Pancreas (tissue), 10 donors: ENCODE results near the gene LMNTD2. TPM values are rescaled to one million over a fixed set of nuclear protein-coding genes. Genes with fewer than 3 reads are reported as not detected.

Experiments used
- ATAC-seq, 4 donors: fragments of 200-7000 bp; cut with Tn5 transposase; one replicate each; pipeline versions ENCODE4 v1.8.0 to v1.9.1; 2020; ENCODE audit warnings: mild to moderate bottlenecking in 4 of 4, moderate library complexity in 4 of 4
- DNase-seq, 6 donors: peaks; one replicate each; pipeline ENCODE4 v3.0.0-alpha.2; 2020
- FAIRE-seq: peaks from 2 replicates; lab custom pipeline; 2012; peaks lifted over from hg19 to GRCh38; lab: Jason Lieb, UNC
- H3K27ac ChIP-seq, 4 donors: fragments of 200-600 bp; sonication (generic); 1 replicate in 3 of 4; 2 replicates in 1 of 4; pipeline versions ENCODE4 v1.5.0 to v1.8.0; 2020
- H3K27me3 ChIP-seq, 4 donors: fragments of 200-600 bp; one replicate each; pipeline ENCODE4 v1.8.0; 2021
- H3K36me3 ChIP-seq, 3 donors: fragments of 200-600 bp; sonication (generic) in 1 of 3; one replicate each; pipeline versions ENCODE4 v1.5.0 to v1.8.0; 2020 to 2021
- H3K4me1 ChIP-seq, 3 donors: fragments of 200-600 bp; one replicate each; pipeline ENCODE4 v1.8.0; 2021
- H3K4me3 ChIP-seq, 4 donors: fragments of 200-600 bp; sonication (generic) in 2 of 4; one replicate each; pipeline versions ENCODE4 v1.5.0 to v1.8.0; 2020 to 2021
- H3K9me3 ChIP-seq, 4 donors: fragments of 200-600 bp; one replicate each; pipeline ENCODE4 v1.8.0; 2021
- WGBS, 2 donors: extraction: QIAGEN DNeasy Blood & Tissue Kit; methylation state at CpG; one replicate each; pipeline ENCODE4 v1.1.7; 2013; 5-methylcytosine and 5-hydroxymethylcytosine counted together
- intact Hi-C, 3 donors: fragments of 100-400 bp; cut with DNase I; formaldehyde crosslinking; loops; one replicate each; pipeline versions ENCODE4 v1.11.1 to v1.14.2; 2022
- polyA plus RNA-seq, 2 donors: library from polyadenylated mRNA; stranded (reverse); fragments of 200-250 nt; gene quantifications; one replicate each; pipeline ENCODE4 v1.2.3, GENCODE V29; 2013
- total RNA-seq, 6 donors: library from RNA; stranded (reverse); fragmentation: NEBNext Ultra II Directional in 4 of 6; extraction: Animal tissue kit (Norgen Biotek cat#: 25700) in 4 of 6; gene quantifications; one replicate each; pipeline versions ENCODE4 v1.2.1 to v1.2.4, GENCODE V29; 2021 to 2023
- TF ChIP-seq, protein P1 (sequence below), 4 donors: fragments of 200-600 bp; sonication (generic) in 3 of 4; IDR thresholded peaks; one replicate each; pipeline versions ENCODE4 v1.5.0 to v1.8.0; 2021; ENCODE audit warnings: antibody characterized with exemption in 4 of 4
- donor health status: healthy with polysubstance abuse.
- donor health status: DM: no; HTN: no; CAD: no; lungs with moderate emphysema.
- donor health status: DM: no; HTN: no; CAD: no.
- donor health status: control.
- donor health status: control.
- donor health status: Bipolar disorder and iron deficiency.
- donor health status: DM: yes; HTN: yes; CAD: no.
- donor health status: DM: no; HTN: no; CAD: no.
- donor health status: DM: no; HTN: no; CAD: no.
- donor health status: DM: yes; HTN: yes; CAD: no.

LMNTD2 gene
- total and polyA plus RNA-seq, 8 donors: 2.7 to 24.2 (median 5.9) TPM

DNA sequence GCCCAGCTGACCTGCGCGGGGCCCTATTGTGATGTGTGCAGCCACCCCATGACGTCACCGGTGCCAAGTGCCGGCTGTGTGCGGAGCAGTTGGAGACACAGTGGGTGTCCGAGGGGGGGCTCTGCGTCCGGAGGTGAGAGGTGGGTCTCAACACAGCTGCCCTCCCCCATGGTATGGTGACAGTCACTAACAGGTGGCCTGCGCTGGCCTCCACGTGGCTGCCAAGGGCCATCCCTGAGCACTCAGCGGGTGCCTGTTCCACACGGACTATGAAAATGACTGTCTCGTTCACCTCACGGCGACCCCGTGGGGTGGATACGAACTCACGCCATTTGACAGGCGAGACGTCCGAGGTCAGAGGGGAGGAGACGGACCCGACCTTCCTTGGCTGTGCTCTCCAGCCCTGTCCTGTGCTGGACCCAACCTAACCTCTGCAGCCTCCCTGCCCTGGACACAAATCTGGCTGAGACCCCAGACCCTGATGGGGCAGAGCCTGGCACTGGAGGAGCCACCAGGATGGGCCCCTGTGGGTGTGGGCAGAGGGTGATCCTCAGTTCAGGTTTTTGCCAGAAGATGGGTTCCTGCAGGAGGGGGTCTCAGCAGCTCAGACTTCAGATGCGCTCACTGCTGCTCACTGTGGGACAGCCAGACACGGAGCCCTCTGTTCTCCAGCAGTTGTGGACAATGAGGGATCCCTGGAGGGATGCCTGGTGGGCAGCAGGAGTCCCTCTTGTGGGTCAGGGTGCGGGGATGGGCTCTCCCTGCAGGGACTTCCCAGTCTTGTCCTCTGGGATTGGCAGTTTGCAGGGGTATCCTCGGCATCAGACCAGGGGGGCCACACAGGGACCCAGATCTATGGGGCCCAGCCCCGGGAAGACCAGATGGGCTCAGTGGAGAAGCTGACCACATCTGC, 31.5 kb downstream of the LMNTD2 start:
- ATAC-seq: no peak
- no peaks in the 10 kb centered on the region for H3K9me3 ChIP-seq

DNA sequence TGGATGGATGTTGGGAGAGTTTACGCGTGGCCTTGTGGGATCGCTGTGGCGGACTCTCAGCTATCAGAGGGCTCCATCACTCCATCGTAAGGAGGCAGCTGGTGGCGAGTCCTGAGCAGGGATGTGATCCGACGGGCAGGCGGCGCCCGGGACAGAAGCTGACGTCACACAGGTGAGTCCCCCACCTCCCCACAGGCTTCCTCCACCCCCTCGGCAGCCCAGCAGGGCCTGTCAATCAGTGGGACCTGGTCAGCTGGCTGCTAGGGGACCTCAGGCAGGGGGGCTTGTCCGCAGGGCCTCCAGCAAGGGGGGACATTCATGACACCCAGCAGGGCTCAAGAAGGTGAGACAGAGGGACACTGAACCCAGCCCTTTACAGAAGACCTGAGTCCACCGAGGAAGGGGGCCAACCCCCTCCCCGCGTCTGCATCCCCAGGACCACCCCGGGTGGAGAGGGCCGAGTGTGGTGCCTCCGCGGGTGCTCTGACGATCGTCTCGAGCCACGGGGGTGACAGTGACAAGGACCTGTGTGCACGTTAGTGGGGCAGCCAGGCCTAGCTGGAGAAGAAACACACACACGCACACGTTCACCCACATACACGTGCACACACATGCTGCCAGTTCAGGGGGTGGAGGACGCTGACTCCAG, 32.2 kb downstream of the LMNTD2 start:
- intact Hi-C loops: no loop called here
- H3K4me1 ChIP-seq: no peaks in the 10 kb centered on the region
- FAIRE-seq (no peak), DNase-seq (peak in 2 of 6 donors; percentile 25 to 64), ATAC-seq (no peak)
- no peak overlapping the region for H3K27ac ChIP-seq
- no peak overlapping the region for H3K4me3 ChIP-seq
- no peaks in the 10 kb centered on the region for H3K27me3 ChIP-seq
- H3K9me3 ChIP-seq: no peaks in the 10 kb centered on the region
- 73 to 84% methylated on average over 30 of the region's 30 CpGs for WGBS, 2 donors
- TF ChIP-seq, protein P1, sequence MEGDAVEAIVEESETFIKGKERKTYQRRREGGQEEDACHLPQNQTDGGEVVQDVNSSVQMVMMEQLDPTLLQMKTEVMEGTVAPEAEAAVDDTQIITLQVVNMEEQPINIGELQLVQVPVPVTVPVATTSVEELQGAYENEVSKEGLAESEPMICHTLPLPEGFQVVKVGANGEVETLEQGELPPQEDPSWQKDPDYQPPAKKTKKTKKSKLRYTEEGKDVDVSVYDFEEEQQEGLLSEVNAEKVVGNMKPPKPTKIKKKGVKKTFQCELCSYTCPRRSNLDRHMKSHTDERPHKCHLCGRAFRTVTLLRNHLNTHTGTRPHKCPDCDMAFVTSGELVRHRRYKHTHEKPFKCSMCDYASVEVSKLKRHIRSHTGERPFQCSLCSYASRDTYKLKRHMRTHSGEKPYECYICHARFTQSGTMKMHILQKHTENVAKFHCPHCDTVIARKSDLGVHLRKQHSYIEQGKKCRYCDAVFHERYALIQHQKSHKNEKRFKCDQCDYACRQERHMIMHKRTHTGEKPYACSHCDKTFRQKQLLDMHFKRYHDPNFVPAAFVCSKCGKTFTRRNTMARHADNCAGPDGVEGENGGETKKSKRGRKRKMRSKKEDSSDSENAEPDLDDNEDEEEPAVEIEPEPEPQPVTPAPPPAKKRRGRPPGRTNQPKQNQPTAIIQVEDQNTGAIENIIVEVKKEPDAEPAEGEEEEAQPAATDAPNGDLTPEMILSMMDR (IDR thresholded peaks at IDR 0.05): no peak
- H3K36me3 ChIP-seq: peaks cover 0 to 12% (median 8%) of the 10 kb centered on the region in 3 donors

More for the DNA sequence above, 31.5 kb downstream of the LMNTD2 start:
- FAIRE-seq (no peak), DNase-seq (peak in 3 of 6 donors; percentile 27 to 73 (median 54))
- no peak overlapping the region for H3K27ac ChIP-seq
- H3K4me1 ChIP-seq: peaks cover 0 to 2% (median 0%) of the 10 kb centered on the region in 3 donors
- intact Hi-C loops: no loop called here
- TF ChIP-seq, protein P1 (IDR thresholded peaks at IDR 0.05): no peak
- WGBS, 2 donors: 70 to 78% methylated on average over 29 of the region's 29 CpGs
- H3K27me3 ChIP-seq: no peaks in the 10 kb centered on the region
- peaks cover 0 to 12% (median 8%) of the 10 kb centered on the region in 3 donors for H3K36me3 ChIP-seq
- no peak overlapping the region for H3K4me3 ChIP-seq

DNA sequence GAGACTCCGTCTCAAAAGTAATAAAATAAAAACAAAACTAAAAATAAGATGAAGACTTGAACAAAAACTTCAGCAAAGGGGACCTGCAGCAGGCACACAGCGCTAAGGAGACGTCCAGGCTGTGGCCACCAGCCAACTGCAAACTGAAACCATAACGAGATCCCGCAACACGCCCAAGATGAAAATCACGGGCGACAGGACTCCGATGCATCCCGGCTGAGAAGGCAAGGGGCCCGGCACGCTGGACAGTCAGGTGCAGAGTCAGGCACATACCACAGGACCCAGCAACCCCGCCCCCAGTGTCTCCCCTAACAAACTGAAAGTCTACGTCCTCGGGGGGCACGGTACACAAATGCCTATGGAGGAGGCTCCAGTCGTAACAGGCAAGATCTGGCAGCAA, 34.3 kb downstream of the LMNTD2 start:
- ATAC-seq (no peak), FAIRE-seq (no peak), DNase-seq (peak in 1 of 6 donors; percentile 23)
- Histone ChIP-seq H3K36me3 (no peaks in the 10 kb centered on the region), H3K27ac (no peak overlapping the region), H3K4me3 (no peak overlapping the region), H3K9me3 (no peaks in the 10 kb centered on the region), H3K27me3 (no peaks in the 10 kb centered on the region), H3K4me1 (no peaks in the 10 kb centered on the region)
- intact Hi-C loops: no loop called here
- TF ChIP-seq, protein P1 (IDR thresholded peaks at IDR 0.05): no peak
- 73 to 85% methylated on average over 17 of the region's 17 CpGs for WGBS, 2 donors

DNA sequence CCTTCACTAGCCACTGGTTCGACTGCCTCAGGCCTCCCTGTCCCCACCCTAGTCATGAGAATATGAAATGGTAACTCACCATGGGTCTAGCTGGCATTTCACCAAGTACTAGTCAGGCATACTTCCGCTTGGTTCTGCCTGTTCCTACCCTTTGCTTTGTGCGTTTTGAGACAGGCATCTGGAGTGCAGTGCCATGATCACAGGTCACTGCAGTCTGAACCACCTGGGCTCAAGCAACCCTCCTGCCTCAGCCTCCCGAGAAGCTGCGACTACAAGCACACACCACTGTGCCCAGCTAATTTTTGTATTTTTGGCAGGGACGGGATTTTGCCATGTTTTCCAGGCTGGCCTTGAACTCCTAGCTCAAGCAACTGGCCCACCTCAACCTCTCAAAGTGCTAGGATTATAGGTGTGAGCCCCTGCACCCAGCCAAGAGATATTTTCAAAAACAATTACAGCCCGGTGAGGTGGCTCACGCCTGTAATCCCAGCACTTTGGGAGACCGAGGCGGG, 39.3 kb downstream of the LMNTD2 start:
- 79 to 83% methylated on average over 10 of the region's 10 CpGs for WGBS, 2 donors
- TF ChIP-seq, protein P1 (IDR thresholded peaks at IDR 0.05): no peak

More for the DNA sequence above, 39.3 kb downstream of the LMNTD2 start:
- no peak for ATAC-seq
- no peak for FAIRE-seq
- no peaks in the 10 kb centered on the region for H3K27me3 ChIP-seq
- H3K4me1 ChIP-seq: peaks cover 0 to 4% (median 0%) of the 10 kb centered on the region in 3 donors
- no peaks in the 10 kb centered on the region for H3K36me3 ChIP-seq
- no peak overlapping the region for H3K27ac ChIP-seq
- DNase-seq: no peak
- intact Hi-C loops: no loop called here
- no peaks in the 10 kb centered on the region for H3K9me3 ChIP-seq
- H3K4me3 ChIP-seq: no peak overlapping the region
